ENCODE measurements around the gene STUB1. TPM values are rescaled to one million over a fixed set of nuclear protein-coding genes. Genes with fewer than 3 reads are reported as not detected.

Gene STUB1
- total and polyA plus RNA-seq, 4 experiments from 2014 or later, result 97.2 to 181 (median 128) TPM

DNA sequence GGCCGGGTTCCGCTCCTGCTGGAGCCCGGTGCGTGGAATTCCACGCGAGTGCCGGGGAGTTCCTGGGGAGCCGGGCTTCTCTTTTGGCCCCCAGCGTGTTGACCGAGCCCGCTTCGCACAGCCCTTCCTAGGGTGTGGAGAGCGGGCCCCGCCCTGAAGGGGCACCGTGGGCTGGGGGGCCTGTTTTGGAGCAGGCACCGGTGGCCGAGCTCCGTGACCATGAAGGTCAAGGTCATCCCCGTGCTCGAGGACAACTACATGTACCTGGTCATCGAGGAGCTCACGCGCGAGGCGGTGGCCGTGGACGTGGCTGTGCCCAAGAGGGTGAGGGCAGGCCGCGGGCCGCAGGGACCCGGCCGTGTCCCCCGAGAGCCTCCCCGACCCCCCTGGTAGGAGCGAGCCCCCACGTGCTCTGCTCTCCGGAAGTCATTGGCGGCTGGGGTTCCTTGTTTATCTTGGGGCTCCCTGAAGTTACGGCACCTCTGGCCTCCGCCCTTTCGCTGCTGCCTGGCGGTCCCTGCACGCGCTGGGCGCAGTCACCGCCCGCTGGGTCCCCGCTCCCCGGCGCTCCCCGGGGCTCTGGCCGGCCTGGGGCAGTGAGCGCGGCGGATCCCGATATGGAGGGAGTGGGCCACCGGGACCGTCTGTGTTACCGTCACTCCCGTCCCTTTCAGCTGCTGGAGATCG is 47.2 kb downstream of the STUB1 start:
- ChIA-PET POLR2A (ENCODE audit: partially characterized antibody) (interaction anchor here (0.6 to 12.9 kb wide), 10 partner anchors 7 to 61 kb away, joined by 3 to 166 read pairs (median 4); partner anchors contain the start of genes ANTKMT, CHTF18, JMJD8 and METRN), CTCF (ENCODE audit: partially characterized antibody) (interaction anchor here (1.5 kb wide), 1 partner anchor 15 kb away, joined by 7 read pairs; no protein-coding TSS in a partner anchor)
- H3K36me3 ChIP-seq (ENCODE audit: insufficient read depth, low read length), result no peaks in the 10 kb centered on the region
- Mint-ChIP-seq H3K36me3 (peaks cover 0 to 3% of the 10 kb centered on the region in 2 donors), H3K4me3 (peak overlapping the region in 6 of 8 donors; percentile 29 to 70 (median 47)), H3K27ac (no peak overlapping the region), H3K27me3 (no peaks in the 10 kb centered on the region), H3K4me1 (peaks cover 0 to 10% (median 0%) of the 10 kb centered on the region in 4 donors), H3K9me3 (peaks cover 0 to 2% (median 0%) of the 10 kb centered on the region in 8 donors)
- H3K9me3 ChIP-seq (ENCODE audit: control insufficient read depth in 1 of 2, low read length in 2 of 2), result no peaks in the 10 kb centered on the region
- DNase-seq, result no peak
- intact Hi-C loops (cut with micrococcal nuclease), result loop anchor here (2.0 kb wide), 1 partner anchor 13 kb away; the partner anchor contains the start of gene CIAO3
- peak overlapping the region; percentile 44 for H3K27ac ChIP-seq (ENCODE audit: low read depth, low read length)
- peak overlapping the region; percentile 61 to 70 for H3K4me3 ChIP-seq (ENCODE audit: low read length in 2 of 2)
- no peaks in the 10 kb centered on the region for H3K27me3 ChIP-seq (ENCODE audit: insufficient read depth, low read length)
- peaks cover 11% of the 10 kb centered on the region for H3K4me1 ChIP-seq (ENCODE audit: insufficient read depth, low read length)

DNA sequence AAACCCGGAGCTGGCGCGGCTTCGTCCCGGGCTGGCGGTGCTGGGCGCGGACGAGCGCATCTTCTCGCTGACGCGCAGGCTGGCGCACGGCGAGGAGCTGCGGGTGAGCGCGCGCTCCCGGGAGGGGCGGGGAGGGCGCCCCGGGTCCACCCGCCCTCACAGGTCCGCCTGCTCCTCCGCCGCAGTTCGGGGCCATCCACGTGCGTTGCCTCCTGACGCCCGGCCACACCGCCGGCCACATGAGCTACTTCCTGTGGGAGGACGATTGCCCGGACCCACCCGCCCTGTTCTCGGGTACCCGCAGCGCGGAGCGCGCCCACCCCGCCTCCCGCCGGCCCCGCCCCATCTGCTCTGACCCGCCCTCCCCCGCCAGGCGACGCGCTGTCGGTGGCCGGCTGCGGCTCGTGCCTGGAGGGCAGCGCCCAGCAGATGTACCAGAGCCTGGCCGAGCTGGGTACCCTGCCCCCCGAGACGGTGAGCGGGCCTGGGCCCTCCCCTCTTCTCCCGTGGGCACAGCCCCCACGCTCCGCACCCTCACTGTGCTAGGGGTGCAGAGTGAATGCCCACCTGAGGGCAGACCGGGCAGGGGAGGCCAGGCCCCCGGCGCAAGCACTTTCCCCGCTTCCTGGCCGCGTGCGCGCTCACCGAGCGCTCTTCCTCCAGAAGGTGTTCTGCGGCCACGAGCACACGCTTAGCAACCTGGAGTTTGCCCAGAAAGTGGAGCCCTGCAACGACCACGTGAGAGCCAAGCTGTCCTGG is 48.1 kb downstream of the STUB1 start:
- peak overlapping the region in 7 of 8 donors; percentile 15 to 68 (median 60) for H3K4me3 Mint-ChIP-seq
- intact Hi-C loops (cut with micrococcal nuclease), result no loop called here
- POLR2A ChIA-PET (ENCODE audit: partially characterized antibody), result interaction anchor here (0.7 to 12.9 kb wide), 10 partner anchors 7 to 60 kb away, joined by 3 to 166 read pairs (median 5); partner anchors contain the start of genes ANTKMT, CHTF18, CIAO3 and JMJD8
- H3K36me3 Mint-ChIP-seq, result peaks cover 0 to 7% of the 10 kb centered on the region in 2 donors
- Histone ChIP-seq H3K9me3 (ENCODE audit: control insufficient read depth in 1 of 2, low read length in 2 of 2) (no peaks in the 10 kb centered on the region), H3K27ac (ENCODE audit: low read depth, low read length) (no peak overlapping the region), H3K4me1 (ENCODE audit: insufficient read depth, low read length) (peaks cover 11% of the 10 kb centered on the region), H3K27me3 (ENCODE audit: insufficient read depth, low read length) (no peaks in the 10 kb centered on the region), H3K36me3 (ENCODE audit: insufficient read depth, low read length) (peaks cover 6% of the 10 kb centered on the region), H3K4me3 (ENCODE audit: low read length in 2 of 2) (no peak overlapping the region)
- no peak overlapping the region for H3K27ac Mint-ChIP-seq
- peak; percentile 67 to 75 (median 73) for DNase-seq
- H3K4me1 Mint-ChIP-seq, result peaks cover 0 to 4% (median 0%) of the 10 kb centered on the region in 4 donors
- no peaks in the 10 kb centered on the region for H3K9me3 Mint-ChIP-seq
- no peaks in the 10 kb centered on the region for H3K27me3 Mint-ChIP-seq
- CTCF ChIA-PET (ENCODE audit: partially characterized antibody), result interaction anchor here (1.5 kb wide), 1 partner anchor 16 kb away, joined by 7 read pairs; no protein-coding TSS in a partner anchor

DNA sequence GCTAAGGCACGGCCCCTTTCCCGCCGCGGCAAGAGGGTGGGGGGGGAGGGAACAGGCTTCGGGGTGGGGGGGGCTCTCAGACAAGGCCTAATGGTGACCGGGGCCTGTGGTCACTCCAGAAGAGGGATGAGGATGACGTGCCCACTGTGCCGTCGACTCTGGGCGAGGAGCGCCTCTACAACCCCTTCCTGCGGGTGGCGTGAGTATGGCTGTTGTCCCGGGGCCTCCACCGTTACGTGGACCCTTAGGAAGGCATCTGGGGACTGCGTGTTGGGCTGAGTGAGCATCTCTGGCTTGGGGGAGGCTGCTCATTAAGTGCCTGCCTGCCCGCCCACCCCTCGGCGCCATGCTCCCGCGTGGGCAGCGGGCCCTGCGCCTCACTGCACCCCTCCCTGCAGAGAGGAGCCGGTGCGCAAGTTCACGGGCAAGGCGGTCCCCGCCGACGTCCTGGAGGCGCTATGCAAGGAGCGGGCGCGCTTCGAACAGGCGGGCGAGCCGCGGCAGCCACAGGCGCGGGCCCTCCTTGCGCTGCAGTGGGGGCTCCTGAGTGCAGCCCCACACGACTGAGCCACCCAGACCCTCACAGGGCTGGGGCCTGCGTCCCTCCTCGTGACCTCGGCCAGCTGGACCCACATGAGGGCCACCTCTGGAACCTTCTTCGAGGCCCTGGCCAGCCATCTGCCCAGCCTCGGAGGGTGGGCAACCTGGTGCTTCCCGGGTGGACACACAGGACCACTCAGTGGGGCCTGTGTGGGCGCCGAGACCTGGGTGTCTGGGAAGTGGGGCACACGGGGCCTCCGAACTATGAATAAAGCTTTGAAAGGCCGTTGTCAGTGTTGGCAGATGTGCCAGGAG is 48.9 kb downstream of the STUB1 start:
- Mint-ChIP-seq H3K4me1 (no peaks in the 10 kb centered on the region), H3K36me3 (peaks cover 0 to 7% of the 10 kb centered on the region in 2 donors), H3K4me3 (peak overlapping the region in 5 of 8 donors; percentile 25 to 67 (median 60)), H3K9me3 (no peaks in the 10 kb centered on the region), H3K27ac (peak overlapping the region in 1 of 7 donors; percentile 38), H3K27me3 (no peaks in the 10 kb centered on the region)
- Histone ChIP-seq H3K36me3 (ENCODE audit: insufficient read depth, low read length) (peaks cover 9% of the 10 kb centered on the region), H3K27ac (ENCODE audit: low read depth, low read length) (no peak overlapping the region), H3K4me1 (ENCODE audit: insufficient read depth, low read length) (peaks cover 11% of the 10 kb centered on the region), H3K9me3 (ENCODE audit: control insufficient read depth in 1 of 2, low read length in 2 of 2) (no peaks in the 10 kb centered on the region), H3K4me3 (ENCODE audit: low read length in 2 of 2) (no peak overlapping the region), H3K27me3 (ENCODE audit: insufficient read depth, low read length) (no peaks in the 10 kb centered on the region)
- DNase-seq, result no peak
- intact Hi-C loops (cut with micrococcal nuclease), result no loop called here
- CTCF ChIA-PET (ENCODE audit: partially characterized antibody), result interaction anchor here (1.4 kb wide), 1 partner anchor 9 kb away, joined by 4 read pairs; the partner anchor contains the start of gene ANTKMT
- POLR2A ChIA-PET (ENCODE audit: partially characterized antibody), result interaction anchor here (2.0 to 12.9 kb wide), 4 partner anchors 7 to 36 kb away, joined by 6 to 166 read pairs (median 52); partner anchors contain the start of genes ANTKMT, METRN and WDR24

GRCh38 chr16:729768-730665 is 49.8 kb downstream of the STUB1 start:
- no peak overlapping the region for H3K4me3 ChIP-seq (ENCODE audit: low read length in 2 of 2)
- H3K36me3 ChIP-seq (ENCODE audit: insufficient read depth, low read length), result peaks cover 16% of the 10 kb centered on the region
- POLR2A ChIA-PET (ENCODE audit: partially characterized antibody), result interaction anchor here (5.8 to 12.9 kb wide), 2 partner anchors 9 to 37 kb away, joined by 32 to 166 read pairs; partner anchors contain the start of genes ANTKMT and WDR24
- peak overlapping the region in 1 of 7 donors; percentile 38 for H3K27ac Mint-ChIP-seq
- peaks cover 11% of the 10 kb centered on the region for H3K4me1 ChIP-seq (ENCODE audit: insufficient read depth, low read length)
- no peaks in the 10 kb centered on the region for H3K9me3 Mint-ChIP-seq
- H3K27me3 ChIP-seq (ENCODE audit: insufficient read depth, low read length), result no peaks in the 10 kb centered on the region
- CTCF ChIA-PET (ENCODE audit: partially characterized antibody), result interaction anchor here (0.7 to 1.5 kb wide), 3 partner anchors 10 to 25 kb away, joined by 3 to 5 read pairs (median 4); partner anchors contain the start of gene ANTKMT
- intact Hi-C loops (cut with micrococcal nuclease), result no loop called here
- no peak for DNase-seq
- peaks cover 0 to 7% of the 10 kb centered on the region in 2 donors for H3K36me3 Mint-ChIP-seq
- H3K4me1 Mint-ChIP-seq, result no peaks in the 10 kb centered on the region
- no peaks in the 10 kb centered on the region for H3K9me3 ChIP-seq (ENCODE audit: control insufficient read depth in 1 of 2, low read length in 2 of 2)
- H3K27ac ChIP-seq (ENCODE audit: low read depth, low read length), result no peak overlapping the region
- peak overlapping the region in 3 of 8 donors; percentile 21 to 30 (median 29) for H3K4me3 Mint-ChIP-seq
- no peaks in the 10 kb centered on the region for H3K27me3 Mint-ChIP-seq

- intact Hi-C loops (cut with micrococcal nuclease), result no loop called here
- H3K27ac ChIP-seq (ENCODE audit: low read depth, low read length), result no peak overlapping the region
- H3K27me3 ChIP-seq (ENCODE audit: insufficient read depth, low read length), result no peaks in the 10 kb centered on the region
- Mint-ChIP-seq H3K36me3 (peaks cover 0 to 13% of the 10 kb centered on the region in 2 donors), H3K9me3 (no peaks in the 10 kb centered on the region), H3K27ac (no peak overlapping the region), H3K4me3 (no peak overlapping the region), H3K27me3 (no peaks in the 10 kb centered on the region), H3K4me1 (peaks cover 0 to 4% (median 0%) of the 10 kb centered on the region in 4 donors)
- no peak overlapping the region for H3K4me3 ChIP-seq (ENCODE audit: low read length in 2 of 2)
- POLR2A ChIA-PET (ENCODE audit: partially characterized antibody), result interaction anchor here (5.8 to 12.9 kb wide), 2 partner anchors 10 to 38 kb away, joined by 32 to 166 read pairs; partner anchors contain the start of genes ANTKMT and WDR24
- CTCF ChIA-PET (ENCODE audit: partially characterized antibody), result interaction anchor here (1.2 to 2.4 kb wide), 4 partner anchors 9 to 19 kb away, joined by 3 to 14 read pairs (median 4); partner anchors contain the start of genes ANTKMT and METRN
- DNase-seq, result no peak
- peaks cover 24% of the 10 kb centered on the region for H3K36me3 ChIP-seq (ENCODE audit: insufficient read depth, low read length)
- H3K9me3 ChIP-seq (ENCODE audit: control insufficient read depth in 1 of 2, low read length in 2 of 2), result no peaks in the 10 kb centered on the region
- peaks cover 11% of the 10 kb centered on the region for H3K4me1 ChIP-seq (ENCODE audit: insufficient read depth, low read length)
These were observed 50.7 kb downstream of the STUB1 start for GRCh38 chr16:730666-731509.

All from CD4-positive, alpha-beta memory T cell (primary cell).